AML-193 (cell line): ENCODE measurements around the gene SCUBE3.

Source experiments
- DNase-seq, 2 experiments: peaks; one replicate each; lab custom pipeline; 2025; lab: John Stamatoyannopoulos, UW

SCUBE3 gene

DNA sequence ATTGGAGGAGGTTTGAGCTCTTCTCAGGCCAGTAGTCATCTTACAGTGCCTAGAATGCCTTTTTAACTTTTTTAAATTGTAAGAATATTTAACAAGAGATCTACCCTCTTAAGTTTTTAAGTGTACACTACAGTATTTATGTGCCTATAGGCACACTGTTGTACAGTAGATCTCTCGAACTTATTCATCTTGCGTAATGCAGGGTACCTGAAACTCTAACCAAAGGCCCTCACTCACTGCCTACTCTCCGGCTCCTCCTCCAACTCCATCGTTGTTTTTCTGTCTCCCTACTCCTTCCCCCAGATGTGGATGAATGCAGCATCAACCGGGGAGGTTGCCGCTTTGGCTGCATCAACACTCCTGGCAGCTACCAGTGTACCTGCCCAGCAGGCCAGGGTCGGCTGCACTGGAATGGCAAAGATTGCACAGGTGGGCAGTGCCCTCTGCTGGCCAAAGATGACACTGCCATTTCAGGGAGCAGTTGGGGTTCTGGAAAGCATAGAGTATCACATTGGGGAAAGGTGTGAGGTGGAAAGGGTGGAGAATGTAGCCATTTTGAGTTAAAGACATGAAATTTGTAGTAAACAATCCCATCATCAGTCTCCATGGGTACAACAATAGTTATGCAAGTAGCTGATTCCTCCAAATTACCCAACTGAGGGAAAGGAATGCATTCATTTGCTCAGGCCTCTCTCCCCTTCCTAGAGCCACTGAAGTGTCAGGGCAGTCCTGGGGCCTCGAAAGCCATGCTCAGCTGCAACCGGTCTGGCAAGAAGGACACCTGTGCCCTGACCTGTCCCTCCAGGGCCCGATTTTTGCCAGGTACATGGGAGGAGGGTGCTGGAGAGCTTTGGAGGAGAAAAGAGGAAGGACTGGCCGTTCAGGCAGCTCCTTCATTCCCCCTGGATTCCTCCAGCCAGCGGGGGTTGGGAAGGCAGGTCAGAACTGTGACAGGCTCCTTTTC lies 27.4 kb downstream of the SCUBE3 start:
- peak; percentile 45 to 61 for DNase-seq

DNA sequence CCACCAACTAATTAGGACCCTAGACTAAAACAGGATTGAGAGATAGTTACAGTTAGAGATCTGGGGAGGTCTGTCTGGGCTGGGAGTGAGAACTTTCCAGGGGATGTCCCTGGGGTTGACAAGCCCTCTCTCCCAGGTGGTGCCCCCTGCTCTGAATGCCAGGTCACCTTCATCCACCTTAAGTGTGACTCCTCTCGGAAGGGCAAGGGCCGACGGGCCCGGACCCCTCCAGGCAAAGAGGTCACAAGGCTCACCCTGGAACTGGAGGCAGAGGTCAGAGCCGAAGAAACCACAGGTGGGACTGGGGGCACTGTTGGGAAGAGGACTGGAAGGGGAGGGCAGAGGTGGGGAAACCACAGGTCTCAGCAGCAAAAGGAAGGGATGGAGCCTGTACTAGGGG lies 28.7 kb downstream of the SCUBE3 start:
- no peak for DNase-seq

DNA sequence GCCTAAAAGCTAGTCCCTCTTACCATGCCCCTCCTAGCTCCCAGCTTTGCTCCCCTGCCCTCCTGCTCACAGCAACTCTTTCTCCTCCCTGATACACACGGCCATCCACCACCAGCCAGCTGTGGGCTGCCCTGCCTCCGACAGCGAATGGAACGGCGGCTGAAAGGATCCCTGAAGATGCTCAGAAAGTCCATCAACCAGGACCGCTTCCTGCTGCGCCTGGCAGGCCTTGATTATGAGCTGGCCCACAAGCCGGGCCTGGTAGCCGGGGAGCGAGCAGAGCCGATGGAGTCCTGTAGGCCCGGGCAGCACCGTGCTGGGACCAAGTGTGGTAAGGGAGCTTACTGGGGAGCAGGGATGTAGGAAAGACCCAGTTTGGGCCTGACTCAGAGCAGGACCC lies 29.1 kb downstream of the SCUBE3 start:
- no peak for DNase-seq

DNA sequence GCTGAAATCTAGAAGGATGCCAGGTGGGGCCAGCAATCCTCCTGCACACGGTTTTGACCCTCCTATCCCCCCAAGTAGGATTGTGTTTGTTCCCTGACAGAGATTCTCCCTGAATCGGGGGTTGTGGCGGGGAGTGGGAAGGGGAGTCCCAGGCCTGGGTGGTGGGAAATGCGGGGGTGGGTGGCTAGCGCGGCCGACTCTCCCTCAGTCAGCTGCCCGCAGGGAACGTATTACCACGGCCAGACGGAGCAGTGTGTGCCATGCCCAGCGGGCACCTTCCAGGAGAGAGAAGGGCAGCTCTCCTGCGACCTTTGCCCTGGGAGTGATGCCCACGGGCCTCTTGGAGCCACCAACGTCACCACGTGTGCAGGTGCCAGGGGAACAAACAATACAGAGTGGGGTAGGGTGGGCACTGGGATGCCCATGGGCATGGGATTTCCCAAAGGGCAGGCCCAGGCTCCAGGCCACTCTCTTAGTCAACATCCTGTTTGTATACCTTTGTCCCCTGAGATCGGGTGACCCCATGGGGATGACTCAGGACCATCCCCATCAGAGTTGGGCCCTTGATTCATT lies 29.7 kb downstream of the SCUBE3 start:
- no peak for DNase-seq

DNA sequence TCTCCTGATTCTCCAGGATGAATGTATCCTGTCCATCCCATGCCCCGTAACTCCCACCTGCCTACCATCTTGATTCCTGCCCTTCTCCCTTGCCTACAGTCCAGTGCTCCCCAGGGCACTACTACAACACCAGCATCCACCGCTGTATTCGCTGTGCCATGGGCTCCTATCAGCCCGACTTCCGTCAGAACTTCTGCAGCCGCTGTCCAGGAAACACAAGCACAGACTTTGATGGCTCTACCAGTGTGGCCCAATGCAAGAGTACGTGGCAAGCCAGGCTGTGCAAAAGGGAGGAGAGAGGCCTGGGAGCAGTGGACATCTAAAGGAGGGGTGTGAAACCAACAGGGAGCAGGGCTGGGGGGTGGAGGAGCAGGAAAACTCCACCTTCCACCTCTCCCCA lies 30.8 kb downstream of the SCUBE3 start:
- no peak for DNase-seq

DNA sequence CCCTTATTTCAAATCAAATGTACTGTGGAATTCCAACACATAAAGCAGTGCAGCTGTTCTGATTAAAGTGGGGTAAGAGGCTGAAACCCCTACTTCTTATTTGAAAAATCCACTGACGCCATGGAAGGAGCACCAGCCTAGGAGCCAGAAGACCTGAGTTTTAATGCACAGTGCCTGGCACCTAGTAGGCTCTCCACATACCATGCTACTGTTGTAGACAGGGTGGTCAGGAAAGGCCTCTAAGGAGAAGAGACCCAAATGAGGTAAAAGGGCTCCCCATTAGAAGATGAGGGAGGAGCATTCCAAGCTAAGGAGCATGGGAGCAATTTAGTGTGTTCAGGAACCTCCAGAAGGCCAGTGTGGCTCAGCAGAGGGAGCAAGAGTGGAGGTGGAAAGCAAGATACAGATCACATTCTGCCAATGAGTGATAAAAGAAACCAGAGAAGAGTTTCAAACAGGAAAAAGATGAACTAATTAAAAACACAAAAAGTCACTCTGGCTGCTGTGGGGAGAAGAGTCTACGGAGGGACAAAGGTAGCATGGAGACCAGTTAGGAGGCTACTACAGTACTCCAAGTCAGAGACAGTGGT lies 34.0 kb downstream of the SCUBE3 start:
- no peak for DNase-seq

DNA sequence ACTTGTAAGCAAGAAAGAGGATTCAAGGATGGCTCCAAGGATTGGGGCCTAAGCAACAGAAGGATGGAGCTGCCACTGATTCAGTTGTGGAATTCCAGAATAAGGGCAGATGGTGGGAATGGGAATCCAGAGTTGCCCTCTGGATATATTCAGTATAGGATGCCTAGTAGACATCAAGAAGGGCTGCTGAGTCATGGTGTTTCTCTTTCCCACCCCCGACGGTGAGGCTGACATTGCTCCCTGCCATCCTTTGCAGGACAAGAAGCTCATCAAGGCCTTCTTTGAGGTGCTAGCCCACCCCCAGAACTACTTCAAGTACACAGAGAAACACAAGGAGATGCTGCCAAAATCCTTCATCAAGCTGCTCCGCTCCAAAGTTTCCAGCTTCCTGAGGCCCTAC lies 34.5 kb downstream of the SCUBE3 start:
- no peak for DNase-seq

DNA sequence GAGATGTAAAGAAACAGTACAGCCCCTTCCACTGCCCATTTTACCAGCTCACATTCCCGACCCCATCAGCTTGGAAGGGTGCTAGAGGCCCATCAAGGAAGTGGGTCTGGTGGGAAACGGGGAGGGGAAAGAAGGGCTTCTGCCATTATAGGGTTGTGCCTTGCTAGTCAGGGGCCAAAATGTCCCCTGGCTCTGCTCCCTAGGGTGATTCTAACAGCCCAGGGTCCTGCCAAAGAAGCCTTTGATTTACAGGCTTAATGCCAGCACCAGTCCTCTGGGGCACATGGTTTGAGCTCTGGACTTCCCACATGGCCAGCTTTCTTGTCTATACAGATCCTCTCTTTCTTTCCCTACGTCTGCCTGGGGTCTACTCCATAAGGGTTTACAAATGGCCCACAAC lies 35.2 kb downstream of the SCUBE3 start:
- no peak for DNase-seq

DNA sequence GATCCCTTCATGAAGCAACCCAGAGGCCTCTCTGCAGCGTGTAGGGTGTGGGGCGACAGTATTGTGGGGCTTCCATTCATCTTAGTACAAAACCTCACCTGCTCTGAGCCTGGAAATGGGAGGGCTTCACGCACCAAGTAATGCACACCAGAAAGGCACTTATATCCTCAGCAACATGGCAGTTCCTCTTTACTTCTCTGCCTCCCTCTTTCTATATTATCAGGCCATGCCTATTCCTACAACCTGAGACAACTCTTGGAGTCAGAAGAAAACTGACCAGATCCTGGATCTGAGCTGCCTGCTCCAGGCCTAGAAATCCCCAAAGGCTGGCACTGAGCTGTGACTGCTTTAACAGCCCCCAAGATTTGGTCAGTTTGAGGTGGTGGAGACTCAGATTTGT lies 38.2 kb downstream of the SCUBE3 start:
- DNase-seq: no peak

DNA sequence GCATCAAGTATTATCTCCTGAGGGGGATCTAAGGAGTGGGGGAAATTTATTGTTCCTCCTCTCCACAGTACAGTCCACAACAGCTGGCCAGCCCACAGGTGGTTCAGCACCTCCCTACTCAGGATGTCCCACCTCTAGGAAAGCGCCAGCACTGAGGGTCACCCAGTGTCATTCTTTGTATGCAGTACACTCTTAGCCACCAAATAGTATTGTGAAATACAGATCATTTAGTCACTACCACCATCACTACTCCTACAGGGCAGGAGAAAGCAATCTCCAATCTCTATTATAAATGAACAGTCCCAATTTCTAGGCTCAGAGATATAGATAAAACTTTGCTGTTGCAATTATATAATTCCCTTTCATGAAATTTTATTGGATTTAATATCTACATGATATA lies 39.5 kb downstream of the SCUBE3 start:
- peak in 1 of 2 experiments; percentile 12 for DNase-seq

DNA sequence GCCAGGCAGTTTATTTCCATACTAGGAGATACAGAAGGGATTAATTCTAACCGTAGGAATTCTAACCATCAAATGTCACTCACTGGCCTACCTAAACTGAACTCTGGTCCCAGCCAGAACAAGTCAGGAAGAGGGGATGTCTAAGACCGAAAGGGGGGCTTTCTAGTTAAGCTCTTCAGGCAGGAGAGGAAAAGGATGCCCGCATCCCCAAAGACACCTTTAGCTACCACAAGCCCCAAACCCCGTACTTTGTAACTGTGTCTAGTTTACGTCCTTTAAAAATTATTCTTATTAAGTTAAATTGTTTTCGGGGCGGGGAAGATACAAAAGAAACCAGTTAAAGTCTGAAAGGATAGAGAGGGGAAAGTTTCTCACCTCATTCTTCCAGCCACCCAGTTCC lies 44.6 kb downstream of the SCUBE3 start:
- no peak for DNase-seq

DNA sequence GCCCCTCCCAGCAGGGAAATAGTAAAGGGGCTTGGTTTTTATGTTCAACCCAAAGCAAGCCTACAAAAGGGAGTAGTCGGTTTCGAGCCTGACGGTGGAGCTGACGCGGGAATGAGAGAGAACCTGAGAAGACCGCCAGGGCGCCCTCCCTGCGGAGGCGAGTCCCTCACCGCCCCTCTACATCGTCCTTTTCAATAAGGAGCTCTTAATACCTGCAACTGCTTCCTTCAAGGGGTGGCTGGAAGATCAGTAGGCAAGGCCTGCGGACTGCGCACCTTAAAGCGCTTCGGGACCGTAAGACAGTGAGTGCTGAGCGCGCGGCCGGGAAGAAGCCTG lies 45.1 kb downstream of the SCUBE3 start:
- DNase-seq: no peak

DNA sequence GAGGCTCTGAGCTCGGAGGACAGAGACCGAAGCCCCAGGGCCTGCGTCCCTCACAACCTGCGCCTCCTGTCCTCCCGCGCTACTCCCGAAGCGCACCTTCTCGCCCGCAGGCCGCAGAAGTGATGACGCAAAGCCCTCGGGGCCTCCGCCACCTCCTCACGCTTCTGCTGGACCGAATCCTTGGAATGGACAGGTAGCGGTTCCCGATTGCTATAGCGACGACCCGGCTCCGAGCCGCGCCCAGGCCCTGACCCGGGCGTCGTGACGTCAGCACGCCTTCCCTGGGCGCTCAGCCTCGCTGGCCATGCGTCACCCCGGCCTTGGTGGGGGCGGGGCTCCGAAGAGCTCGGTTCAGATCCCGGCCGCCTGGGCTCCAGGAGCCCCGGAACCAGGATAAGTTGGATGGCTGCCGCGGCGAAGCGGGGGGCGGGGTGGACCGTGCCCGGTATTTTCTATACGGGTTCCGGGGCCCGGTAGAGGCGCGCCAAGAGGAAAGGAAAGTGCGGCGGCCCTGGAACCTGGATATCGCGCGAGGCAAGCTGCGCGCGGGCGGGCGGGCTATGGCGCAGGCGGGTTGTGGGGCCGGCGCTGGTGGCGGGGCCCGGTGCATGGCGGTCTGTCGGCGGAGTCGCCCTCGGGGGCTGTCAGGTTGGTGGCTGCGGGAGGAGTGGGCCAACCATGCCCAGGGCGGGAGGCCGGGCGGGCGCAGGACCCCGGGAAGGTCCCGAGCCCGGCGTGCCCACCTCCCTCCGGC lies 45.6 kb downstream of the SCUBE3 start, which contains the start of gene ZNF76:
TSS of gene ZNF76 (plus strand) at position 542 of the 754 bp plus-strand sequence. CDS start 21,417 bp downstream, outside the sequence.
- peak; percentile 93 to 94 for DNase-seq

DNA sequence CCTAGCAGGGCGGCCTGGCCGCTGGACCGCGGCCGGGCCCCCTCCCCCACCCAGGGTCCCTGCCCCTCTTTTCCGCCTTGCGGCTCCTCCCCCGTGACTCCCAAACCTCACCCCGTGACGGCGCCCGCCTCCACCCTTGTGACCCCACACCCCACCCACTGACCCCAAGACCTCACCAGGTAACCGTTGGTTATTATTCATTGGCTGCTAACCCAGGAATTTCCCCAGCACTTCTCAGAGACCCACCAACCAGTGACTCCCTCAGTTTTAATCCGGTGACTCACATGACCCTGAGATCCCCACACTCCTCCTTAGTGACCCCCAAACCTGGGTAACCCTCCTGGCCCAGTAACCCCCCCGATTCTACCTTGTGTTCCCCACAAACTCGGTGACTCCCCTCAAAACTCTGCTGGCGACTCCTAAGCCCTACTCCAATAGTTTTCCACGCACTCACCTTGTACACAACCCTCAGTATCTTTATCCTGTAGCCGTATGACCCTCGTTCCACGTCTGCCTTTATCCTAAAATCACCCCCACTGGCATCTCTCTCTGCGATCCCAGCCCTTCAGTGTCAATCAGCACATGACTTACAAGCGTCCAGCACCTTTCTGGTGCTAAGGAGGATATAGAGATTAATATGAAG lies 46.3 kb downstream of the SCUBE3 start:
- peak in 1 of 2 experiments; percentile 36 for DNase-seq

DNA sequence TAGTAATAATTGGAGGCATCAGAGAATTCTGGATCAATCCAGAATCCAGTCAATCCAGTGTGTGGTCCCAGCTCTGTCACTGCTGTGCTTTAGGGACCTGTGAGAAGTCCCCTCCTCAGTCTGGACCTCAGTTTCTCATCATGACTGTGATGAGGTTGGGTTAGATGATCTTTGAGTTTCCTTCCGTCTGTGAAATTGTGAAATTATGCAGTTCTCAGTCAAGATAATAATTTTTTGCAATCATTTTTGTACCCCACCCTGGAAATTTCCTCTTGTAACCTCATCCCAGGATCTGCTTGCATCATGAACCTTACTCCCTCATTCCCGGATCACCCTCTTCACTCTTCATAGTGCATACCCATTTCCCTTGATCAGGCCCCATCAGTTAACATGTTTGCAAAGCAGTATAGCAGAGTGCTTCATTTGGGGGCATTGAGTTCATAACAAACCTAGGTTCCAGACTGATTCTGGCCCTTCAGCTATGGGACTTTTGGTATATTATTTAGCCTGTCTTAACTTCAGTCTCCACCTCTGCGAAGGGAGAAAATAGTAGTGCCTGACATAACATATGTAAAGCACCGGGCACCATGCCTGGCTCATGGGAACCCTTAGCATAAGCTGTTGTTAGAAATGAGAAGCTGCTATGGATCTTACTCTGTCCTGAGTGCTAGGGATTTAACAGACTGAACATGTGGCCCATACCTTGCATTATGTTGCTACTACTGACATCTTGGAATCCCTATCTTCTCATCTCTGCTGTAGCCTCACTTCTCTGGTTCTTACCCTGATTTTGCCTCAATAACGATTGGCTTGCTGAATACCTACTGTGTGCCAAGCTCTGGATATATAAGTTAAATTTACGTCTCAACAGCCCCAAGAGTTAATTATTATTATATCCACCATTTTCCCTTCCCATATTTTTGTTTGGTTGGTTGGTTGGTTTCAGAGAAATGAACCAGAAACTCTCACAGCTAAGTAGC lies 47.1 kb downstream of the SCUBE3 start:
- DNase-seq: no peak

DNA sequence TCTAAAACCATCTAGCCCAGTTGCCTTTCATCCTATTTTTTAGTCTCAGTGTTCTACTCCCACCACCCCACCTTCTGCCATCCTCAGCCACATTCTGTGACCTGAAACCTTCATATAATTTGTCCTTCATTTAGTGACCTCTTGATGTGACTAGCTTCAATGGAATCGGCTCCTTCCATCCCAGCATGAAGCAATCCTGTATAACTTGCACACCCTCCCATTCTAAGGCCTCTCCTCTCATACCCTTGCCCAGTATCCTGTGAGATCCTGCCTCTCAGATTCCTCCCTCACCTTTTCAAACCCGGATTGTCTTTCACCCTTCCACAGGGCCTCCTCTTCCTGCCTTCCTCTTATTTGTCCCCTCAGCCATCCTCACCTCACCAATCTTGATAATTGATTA lies 48.8 kb downstream of the SCUBE3 start:
- no peak for DNase-seq

DNA sequence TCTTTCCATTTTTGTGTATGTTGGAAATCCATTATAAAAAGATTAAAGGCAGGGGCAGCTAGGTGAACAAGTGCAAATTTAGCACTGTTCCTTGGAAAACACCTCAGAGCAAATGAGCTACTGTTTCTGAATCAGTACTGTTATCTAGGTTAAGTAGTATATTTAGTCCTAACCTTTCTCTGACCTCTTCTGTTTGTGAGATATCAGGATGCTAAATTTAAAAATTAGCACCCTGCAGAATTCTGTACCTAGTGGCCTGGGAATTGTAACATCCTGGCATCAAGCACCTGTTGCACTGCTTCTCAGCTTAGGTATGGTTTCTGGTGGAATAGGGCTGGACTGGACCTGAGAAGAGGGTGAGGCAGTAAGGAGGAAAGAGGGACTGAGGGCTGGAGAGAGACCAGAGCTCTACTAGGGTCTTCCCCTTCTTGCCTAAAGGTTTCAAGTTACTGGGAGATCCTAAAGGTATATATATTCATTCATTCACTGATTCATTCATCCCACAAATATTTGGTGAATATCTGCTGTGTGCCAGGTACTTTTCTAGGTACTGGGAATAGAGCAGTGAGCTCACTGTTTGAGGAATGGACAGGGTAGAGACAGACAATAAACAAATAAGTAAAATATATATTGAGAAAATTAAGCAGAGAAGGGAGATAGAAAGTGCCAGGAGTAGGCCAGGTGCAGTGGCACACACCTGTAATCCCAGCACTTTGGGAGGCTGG lies 51.0 kb downstream of the SCUBE3 start:
- no peak for DNase-seq

DNA sequence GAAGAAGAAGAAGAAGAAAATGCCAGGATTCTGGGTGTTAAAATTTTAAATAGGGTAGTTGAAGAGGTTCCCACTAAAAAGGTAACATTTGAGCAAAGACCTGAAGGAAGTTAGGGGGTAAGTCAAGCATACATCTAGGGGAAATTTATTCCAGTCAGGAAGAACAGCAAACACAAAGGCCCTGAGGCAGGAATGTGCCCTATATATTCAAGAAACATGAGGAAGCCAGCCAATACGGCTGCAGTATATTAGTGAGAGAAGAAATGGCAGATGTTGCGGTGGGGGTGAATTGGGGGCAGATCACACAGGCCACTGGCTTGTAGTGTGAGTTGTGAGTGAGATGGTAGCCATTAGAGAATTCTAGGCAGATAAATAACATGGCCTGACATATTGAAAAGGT lies 51.8 kb downstream of the SCUBE3 start:
- DNase-seq: no peak

DNA sequence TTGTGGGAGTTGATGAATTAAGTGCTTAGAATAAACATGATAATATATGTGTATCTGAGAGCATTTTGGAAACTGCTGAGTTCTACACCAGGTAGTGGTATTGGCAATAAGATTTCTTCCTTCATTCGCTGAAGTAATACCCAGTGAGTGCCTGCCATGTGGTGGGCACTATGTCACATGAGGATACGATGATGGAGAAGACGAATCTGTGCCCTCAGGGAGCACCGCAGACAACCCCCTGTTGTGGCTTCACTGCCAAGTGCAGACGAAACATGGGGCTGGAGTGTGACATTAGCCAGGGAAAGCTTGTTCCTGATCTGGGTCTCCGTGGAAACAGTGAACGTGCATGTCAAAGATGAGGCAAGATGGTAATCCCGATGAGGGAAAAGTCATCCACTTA lies 53.7 kb downstream of the SCUBE3 start:
- DNase-seq: no peak

DNA sequence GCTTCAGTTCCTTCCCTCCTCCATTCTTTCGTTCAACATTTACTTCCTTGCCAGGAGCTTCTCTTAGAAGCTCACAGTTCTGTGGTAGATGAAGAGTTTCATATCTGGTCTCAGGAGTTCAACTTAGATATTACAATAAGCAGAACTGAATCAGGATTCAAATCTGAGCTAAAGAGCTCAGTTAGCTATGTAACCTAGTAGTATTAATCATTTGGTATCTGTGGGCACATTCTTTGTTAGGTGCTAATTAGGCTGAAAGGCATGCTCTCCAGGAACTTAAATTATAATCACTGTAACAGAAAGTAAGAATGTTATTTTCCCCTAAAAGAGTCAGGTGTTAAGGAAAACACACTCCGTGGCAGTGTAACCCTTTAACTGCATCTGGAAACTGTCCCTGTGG lies 54.1 kb downstream of the SCUBE3 start:
- no peak for DNase-seq
